Coronary artery (tissue), 2 donors: ENCODE results near the gene STC2.

Experiments
- DNase-seq: peaks from one replicate; pipeline ENCODE4 v3.0.0-alpha.2; 2017; ENCODE audit warnings: low spot score
- H3K27ac ChIP-seq, 2 donors: fragments of 200-600 bp; sonication (generic); one replicate each; pipeline ENCODE4 v1.5.1; 2016 to 2019
- H3K4me3 ChIP-seq: fragments of 200-600 bp; sonication (generic); 2 replicates; pipeline ENCODE4 v1.5.1; 2016; ENCODE audit warnings: mild to moderate bottlenecking, moderate library complexity
- TF ChIP-seq, protein P1 (sequence below): fragments of 200-600 bp; sonication (generic); IDR thresholded peaks from one replicate; pipeline ENCODE4 v1.5.1; 2019; ENCODE audit warnings: antibody characterized with exemption

The STC2 gene

DNA sequence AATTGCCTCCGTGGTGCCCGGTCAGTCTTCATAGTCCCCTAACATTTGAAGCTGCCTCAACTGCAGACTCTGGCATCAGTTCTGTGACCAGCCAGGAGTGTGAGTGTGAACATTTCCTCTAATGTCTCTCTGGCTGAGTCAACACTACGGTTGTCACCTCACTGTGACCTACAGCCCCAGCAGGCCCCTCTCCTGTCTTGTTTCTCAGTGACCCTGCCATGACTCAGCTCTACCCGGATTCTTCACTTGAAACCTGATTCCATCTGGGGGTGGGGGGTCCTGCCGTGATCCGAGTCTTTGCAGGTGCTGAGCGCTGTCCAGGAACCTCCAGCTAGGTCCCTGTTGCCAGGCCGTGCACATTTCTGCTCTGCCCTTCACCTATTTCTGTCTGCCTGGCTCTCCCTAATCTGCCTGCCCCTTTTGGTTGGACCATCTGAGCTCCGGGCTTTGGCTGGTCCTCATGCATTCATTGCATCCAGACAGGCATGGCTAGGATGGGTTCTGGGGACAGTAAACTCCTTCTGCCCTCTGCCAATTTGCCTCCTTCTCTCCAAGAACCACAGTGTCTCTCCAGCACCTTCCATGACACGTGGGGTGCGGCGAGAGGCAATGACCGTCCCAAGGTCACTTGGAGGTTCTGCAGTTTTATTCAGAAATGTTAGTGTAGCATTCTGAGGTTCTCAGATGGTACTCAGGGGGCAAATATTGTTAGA lies 24.2 kb downstream of the STC2 start:
- H3K27ac ChIP-seq: no peak overlapping the region
- no peak overlapping the region for H3K4me3 ChIP-seq
- TF ChIP-seq, protein P1, sequence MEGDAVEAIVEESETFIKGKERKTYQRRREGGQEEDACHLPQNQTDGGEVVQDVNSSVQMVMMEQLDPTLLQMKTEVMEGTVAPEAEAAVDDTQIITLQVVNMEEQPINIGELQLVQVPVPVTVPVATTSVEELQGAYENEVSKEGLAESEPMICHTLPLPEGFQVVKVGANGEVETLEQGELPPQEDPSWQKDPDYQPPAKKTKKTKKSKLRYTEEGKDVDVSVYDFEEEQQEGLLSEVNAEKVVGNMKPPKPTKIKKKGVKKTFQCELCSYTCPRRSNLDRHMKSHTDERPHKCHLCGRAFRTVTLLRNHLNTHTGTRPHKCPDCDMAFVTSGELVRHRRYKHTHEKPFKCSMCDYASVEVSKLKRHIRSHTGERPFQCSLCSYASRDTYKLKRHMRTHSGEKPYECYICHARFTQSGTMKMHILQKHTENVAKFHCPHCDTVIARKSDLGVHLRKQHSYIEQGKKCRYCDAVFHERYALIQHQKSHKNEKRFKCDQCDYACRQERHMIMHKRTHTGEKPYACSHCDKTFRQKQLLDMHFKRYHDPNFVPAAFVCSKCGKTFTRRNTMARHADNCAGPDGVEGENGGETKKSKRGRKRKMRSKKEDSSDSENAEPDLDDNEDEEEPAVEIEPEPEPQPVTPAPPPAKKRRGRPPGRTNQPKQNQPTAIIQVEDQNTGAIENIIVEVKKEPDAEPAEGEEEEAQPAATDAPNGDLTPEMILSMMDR: no peak
- DNase-seq: no peak

DNA sequence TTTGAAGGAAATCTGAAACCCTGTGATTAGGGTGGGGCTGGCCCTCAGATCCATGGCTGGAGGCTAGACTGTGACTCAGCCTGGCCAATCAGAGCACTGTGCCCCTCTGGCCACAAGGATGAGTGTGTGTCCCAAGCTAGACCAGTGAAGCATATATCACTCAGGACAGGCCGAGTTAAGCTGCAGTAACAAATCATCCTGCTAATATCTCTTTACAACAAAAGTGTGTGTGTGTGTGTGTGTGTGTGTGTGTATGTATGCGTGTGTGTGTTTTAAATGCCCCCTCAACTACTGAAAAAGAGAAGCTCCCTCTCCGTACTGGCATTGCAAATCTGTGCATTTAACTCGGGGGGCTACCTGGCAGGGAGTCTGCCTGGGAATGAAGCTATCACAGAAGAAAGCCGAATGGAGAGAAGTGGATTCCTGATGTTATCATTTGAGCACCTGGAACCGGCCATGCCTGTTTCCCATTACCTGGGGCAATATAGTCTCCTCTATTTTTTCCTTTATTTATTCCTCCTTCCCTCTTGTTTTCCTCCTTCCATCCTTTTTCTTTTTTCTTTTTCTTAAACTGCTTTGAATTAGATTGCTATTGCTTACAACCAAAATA lies 25.6 kb downstream of the STC2 start:
- TF ChIP-seq, protein P1: no peak
- Histone ChIP-seq H3K4me3 (no peak overlapping the region), H3K27ac (no peak overlapping the region)
- no peak for DNase-seq

DNA sequence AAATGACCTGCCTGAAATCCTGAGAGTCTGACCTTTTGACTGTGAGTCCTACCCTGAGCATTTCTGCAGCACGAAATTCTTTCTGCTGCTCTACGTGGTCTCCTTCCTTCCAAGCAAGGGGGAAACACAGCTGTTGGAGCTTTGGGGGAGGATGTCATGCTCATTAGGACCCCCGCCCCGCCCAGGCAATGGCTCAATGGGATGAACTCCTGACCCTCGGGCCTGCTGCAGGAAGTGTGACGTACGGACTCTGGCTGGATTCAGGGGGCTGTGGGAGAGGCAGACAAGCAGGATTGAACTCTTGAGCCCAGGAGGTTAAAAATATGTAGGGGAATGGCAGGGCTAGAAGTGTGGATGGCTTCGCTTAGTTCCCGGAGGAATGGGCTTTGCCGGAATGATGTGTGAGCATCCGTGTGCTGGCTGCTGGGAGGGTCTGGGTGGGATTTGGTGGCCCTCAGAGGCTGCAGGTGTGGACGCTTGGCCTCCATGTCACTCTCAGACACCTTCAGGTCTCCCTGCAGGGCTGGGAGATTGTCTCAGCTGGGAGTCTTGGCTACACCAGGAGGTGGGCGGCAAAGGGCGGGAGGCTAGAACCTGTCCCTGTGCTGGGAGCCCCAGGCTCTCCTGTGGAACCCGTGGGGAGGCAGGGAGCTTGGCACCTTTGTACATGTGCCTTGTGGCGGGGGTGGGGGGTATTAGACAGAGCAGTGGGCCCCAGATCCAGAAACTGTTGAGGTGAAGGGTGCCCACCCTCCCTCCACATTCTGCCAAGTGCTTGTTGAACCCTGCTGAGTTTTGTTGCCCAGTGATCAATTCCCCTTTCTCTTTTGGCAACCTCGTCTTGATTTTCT lies 26.3 kb downstream of the STC2 start:
- DNase-seq: no peak
- H3K27ac ChIP-seq: no peak overlapping the region
- TF ChIP-seq, protein P1: no peak
- no peak overlapping the region for H3K4me3 ChIP-seq

DNA sequence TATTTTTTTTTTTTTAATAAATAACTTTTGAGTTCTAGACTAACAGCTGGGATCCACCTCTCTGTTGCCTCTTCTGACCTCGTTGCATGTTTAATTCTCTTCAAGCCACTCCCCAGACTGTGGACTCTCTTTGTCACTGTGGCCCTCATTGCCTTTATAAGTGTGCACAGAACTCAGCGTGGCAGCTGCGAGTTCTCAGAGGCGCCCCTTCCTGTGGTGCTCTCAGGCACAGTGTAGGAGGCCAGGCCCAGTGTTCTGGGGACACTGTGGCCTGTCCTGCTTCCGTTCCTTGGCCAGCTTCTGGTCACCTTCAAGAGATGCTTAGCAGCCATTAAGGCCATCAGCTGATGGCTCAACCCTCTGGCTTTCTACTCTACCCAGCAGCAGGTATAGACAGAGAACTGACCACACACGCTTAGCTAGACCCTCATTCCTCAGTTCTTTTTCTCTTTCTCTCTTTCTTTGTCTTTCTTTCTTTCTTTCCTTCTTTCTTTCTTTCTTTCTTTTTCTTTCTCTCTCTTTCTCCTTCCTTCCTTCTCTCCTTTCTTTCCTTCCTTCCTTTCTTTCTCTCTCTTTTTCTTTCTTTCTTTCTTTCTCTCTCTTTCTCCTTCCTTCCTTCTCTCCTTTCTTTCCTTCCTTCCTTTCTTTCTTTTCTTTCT lies 27.7 kb downstream of the STC2 start:
- no peak overlapping the region for H3K27ac ChIP-seq
- DNase-seq: no peak
- TF ChIP-seq, protein P1: no peak
- H3K4me3 ChIP-seq: no peak overlapping the region

DNA sequence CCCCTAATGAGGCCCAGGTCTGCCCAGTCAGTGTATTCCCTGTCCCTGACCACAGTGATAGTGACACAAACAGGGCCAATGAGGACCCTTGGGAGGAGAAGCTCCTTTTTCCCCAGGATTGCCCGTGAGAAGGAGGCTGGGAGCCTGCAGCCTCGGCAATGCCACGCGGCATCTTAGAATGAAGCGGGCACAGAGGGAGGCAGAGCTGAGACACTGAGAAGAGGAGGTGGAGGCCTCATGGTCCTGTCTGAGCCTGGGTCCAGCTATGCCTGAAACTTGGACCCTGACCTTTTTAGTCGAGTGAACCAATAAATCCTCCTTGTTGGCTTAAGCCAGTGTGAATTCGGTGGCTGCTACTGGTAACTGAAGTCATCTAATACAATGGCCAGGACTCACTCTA lies 28.4 kb downstream of the STC2 start:
- no peak overlapping the region for H3K4me3 ChIP-seq
- TF ChIP-seq, protein P1: no peak

DNA sequence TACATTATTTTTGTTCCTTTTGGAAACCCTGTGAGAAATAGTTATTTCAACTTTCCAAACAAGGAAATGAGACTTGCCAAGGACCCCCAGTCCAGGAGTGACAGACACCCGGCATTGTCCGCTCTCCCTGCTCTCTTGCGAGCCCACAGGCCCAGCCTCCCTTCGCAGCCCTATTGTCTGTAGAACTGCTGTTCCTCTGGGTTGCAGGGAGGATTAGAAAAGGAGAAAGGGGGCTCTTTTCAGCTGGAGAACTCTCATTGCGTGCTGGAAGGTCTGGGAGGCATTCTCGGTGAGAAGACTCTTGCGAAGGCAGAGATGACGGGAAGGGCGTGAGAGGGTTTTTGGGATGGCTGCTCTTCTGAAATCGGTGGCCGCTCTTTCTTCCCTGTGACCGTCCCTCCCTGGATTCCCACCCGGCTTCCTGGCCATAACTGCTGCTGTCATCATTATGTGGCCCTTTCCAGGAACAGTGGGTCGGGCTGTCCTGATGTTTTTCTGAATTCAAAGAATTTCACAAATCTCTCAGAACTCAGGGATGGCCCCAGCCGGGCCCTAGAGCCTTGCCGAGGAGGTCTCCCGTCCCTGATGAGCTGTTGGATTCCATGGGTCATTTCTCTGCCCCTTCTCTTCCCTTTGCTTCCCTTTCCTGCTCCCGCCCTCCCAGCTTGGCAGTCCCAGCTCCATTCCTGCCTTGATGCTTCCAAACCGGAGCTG lies 29.8 kb downstream of the STC2 start:
- H3K4me3 ChIP-seq: no peak overlapping the region
- H3K27ac ChIP-seq: no peak overlapping the region
- TF ChIP-seq, protein P1: no peak
- no peak for DNase-seq

More for the DNA sequence above, 28.4 kb downstream of the STC2 start:
- no peak overlapping the region for H3K27ac ChIP-seq
- DNase-seq: no peak
